HEK293 (cell line): ENCODE results near the gene UROC1.

ENCODE experiments used
- CTCF ChIA-PET: fragments of 350-600 bp; formaldehyde crosslinking; extraction: SDS; loops from one replicate; lab custom pipeline; 2021; ENCODE audit warnings: antibody characterized with exemption; lab: Yijun Ruan, JAX
- POLR2A ChIA-PET: fragments of 300-600 bp; formaldehyde crosslinking; extraction: SDS; loops from one replicate; lab custom pipeline; 2020; ENCODE audit warnings: antibody characterized with exemption, inconsistent platforms; lab: Yijun Ruan, JAX
- H3K27ac ChIP-seq: fragments of 200-500 bp; sonication (Bioruptor generic); 2 replicates; pipeline ENCODE4 v1.5.1; 2014; ENCODE audit warnings: low read depth, low read length, control low read depth, inconsistent platforms; ENCODE audit errors: extremely low read depth
- H3K36me3 ChIP-seq, 2 experiments: fragments of 200-500 bp in 1 of 2; sonication (Bioruptor generic) in 1 of 2; 1 replicate in 1 of 2; 2 replicates in 1 of 2; pipeline ENCODE4 v1.5.1; 2014 to 2017; ENCODE audit warnings: inconsistent platforms in 2 of 2, low read length in 2 of 2; ENCODE audit not compliant: control insufficient read depth in 2 of 2, insufficient read depth in 1 of 2
- H3K4me1 ChIP-seq: fragments of 200-500 bp; sonication (Bioruptor generic); 2 replicates; pipeline ENCODE4 v1.5.1; 2014; ENCODE audit warnings: mild to moderate bottlenecking, low read length, inconsistent platforms; ENCODE audit not compliant: control insufficient read depth, insufficient read depth
- H3K4me3 ChIP-seq: 2 replicates; pipeline ENCODE4 v1.5.1; 2011; ENCODE audit warnings: low read depth, mild to moderate bottlenecking, control low read depth, low read length, moderate library complexity
- H3K9me3 ChIP-seq: fragments of 200-500 bp; sonication (Bioruptor generic); 2 replicates; pipeline ENCODE4 v1.5.1; 2014; ENCODE audit warnings: low read depth, low read length, inconsistent platforms; ENCODE audit not compliant: control insufficient read depth, insufficient read depth
- CTCF ChIP-seq: fragments of 450-650 bp; formaldehyde crosslinking; IDR thresholded peaks from 2 replicates; pipeline ENCODE4 v1.5.1; 2016; ENCODE audit warnings: missing biosample characterization, missing genetic modification characterization
- EGR2 ChIP-seq: fragments of 450-650 bp; formaldehyde crosslinking; IDR thresholded peaks from 2 replicates; pipeline ENCODE4 v1.5.1; 2016; ENCODE audit warnings: low read depth, missing biosample characterization, missing genetic modification characterization
- IKZF3 ChIP-seq: fragments of 450-650 bp; IDR thresholded peaks from 2 replicates; pipeline ENCODE4 v1.5.0; 2018; ENCODE audit warnings: missing biosample characterization, mild to moderate bottlenecking, missing genetic modification characterization, moderate library complexity
- PRDM10 ChIP-seq: fragments of 450-650 bp; formaldehyde crosslinking; IDR thresholded peaks from 2 replicates; pipeline ENCODE4 v1.5.1; 2016; ENCODE audit warnings: missing biosample characterization, missing genetic modification characterization
- ZBTB20 ChIP-seq: fragments of 450-650 bp; formaldehyde crosslinking; IDR thresholded peaks from 2 replicates; pipeline ENCODE4 v1.5.1; 2016; ENCODE audit warnings: missing biosample characterization, missing genetic modification characterization
- ZNF155 ChIP-seq: fragments of 450-650 bp; formaldehyde crosslinking; IDR thresholded peaks from 2 replicates; pipeline ENCODE4 v1.5.1; 2016; ENCODE audit warnings: missing biosample characterization, missing genetic modification characterization
- ZNF157 ChIP-seq: fragments of 450-650 bp; formaldehyde crosslinking; IDR thresholded peaks from 2 replicates; pipeline ENCODE4 v1.5.1; 2016; ENCODE audit warnings: missing biosample characterization, missing genetic modification characterization
- ZNF175 ChIP-seq: fragments of 450-650 bp; formaldehyde crosslinking; IDR thresholded peaks from 2 replicates; pipeline ENCODE4 v1.5.1; 2016; ENCODE audit warnings: missing biosample characterization, missing genetic modification characterization
- ZNF248 ChIP-seq: fragments of 450-650 bp; formaldehyde crosslinking; IDR thresholded peaks from 2 replicates; pipeline ENCODE4 v1.5.1; 2017; ENCODE audit warnings: missing biosample characterization, missing genetic modification characterization
- ZNF335 ChIP-seq: fragments of 450-650 bp; formaldehyde crosslinking; conservative IDR thresholded peaks from 2 replicates; pipeline ENCODE4 v1.5.1; 2016; ENCODE audit warnings: missing biosample characterization, missing genetic modification characterization
- ZNF366 ChIP-seq: fragments of 450-650 bp; formaldehyde crosslinking; conservative IDR thresholded peaks from 2 replicates; pipeline ENCODE4 v1.5.1; 2016; ENCODE audit warnings: missing biosample characterization, missing genetic modification characterization
- ZNF555 ChIP-seq: fragments of 450-650 bp; formaldehyde crosslinking; conservative IDR thresholded peaks from 2 replicates; pipeline ENCODE4 v1.5.1; 2017; ENCODE audit warnings: missing biosample characterization, mild to moderate bottlenecking, missing genetic modification characterization, inconsistent platforms
- ZNF610 ChIP-seq: fragments of 450-650 bp; formaldehyde crosslinking; IDR thresholded peaks from 2 replicates; pipeline ENCODE4 v1.5.1; 2016; ENCODE audit warnings: missing biosample characterization, missing genetic modification characterization, borderline replicate concordance
- ZNF645 ChIP-seq: fragments of 450-650 bp; formaldehyde crosslinking; IDR thresholded peaks from 2 replicates; pipeline ENCODE4; 2016; ENCODE audit warnings: missing biosample characterization, missing genetic modification characterization
- ZNF654 ChIP-seq: fragments of 450-650 bp; formaldehyde crosslinking; IDR thresholded peaks from 2 replicates; pipeline ENCODE4 v1.5.1; 2016; ENCODE audit warnings: low read depth, missing biosample characterization, missing genetic modification characterization
- ZNF658 ChIP-seq: fragments of 450-650 bp; formaldehyde crosslinking; IDR thresholded peaks from 2 replicates; pipeline ENCODE4; 2016; ENCODE audit warnings: missing biosample characterization, missing genetic modification characterization

Gene UROC1

GRCh38 chr3:126523745-126524428 lies 6.3 kb upstream of the UROC1 start, which contains the start of gene CHST13 (continued):
- peak; percentile 62; the same call in 1 of the 2 replicates for TF ChIP-seq ZBTB20 (tag by site-specific recombination)
- peak; percentile 80 for TF ChIP-seq PRDM10 (tag by site-specific recombination)

- ChIA-PET POLR2A (no interaction called here), CTCF (interaction anchor here (0.6 to 1.6 kb wide), 9 partner anchors 10 to 1027 kb away, joined by 3 to 5 read pairs (median 3); no protein-coding TSS in a partner anchor)
Measured at GRCh38 chr3:126522363-126522788, 4.8 kb upstream of the UROC1 start.

GRCh38 chr3:126521122-126521891 lies 3.7 kb upstream of the UROC1 start:
- POLR2A ChIA-PET = no interaction called here
- Histone ChIP-seq H3K4me3 (no peak overlapping the region), H3K27ac (no peak overlapping the region), H3K9me3 (no peaks in the 10 kb centered on the region), H3K4me1 (no peaks in the 10 kb centered on the region), H3K36me3 (no peaks in the 10 kb centered on the region)
- CTCF ChIA-PET = interaction anchor here (0.6 to 1.3 kb wide), 4 partner anchors 30 to 424 kb away, joined by 3 to 5 read pairs (median 3); no protein-coding TSS in a partner anchor
- TF ChIP-seq ZNF645 (tag by site-specific recombination) = no peak
- no peak for TF ChIP-seq ZNF155 (tag by site-specific recombination)
- no peak for TF ChIP-seq ZNF610 (tag by site-specific recombination)
- no peak for TF ChIP-seq ZNF366 (tag by site-specific recombination)
- 0 out of 2 replicates have a peak, but pooled peaks have one; percentile 13 for TF ChIP-seq EGR2 (tag by site-specific recombination)
- no peak for TF ChIP-seq ZNF555 (tag by site-specific recombination)
- no peak for TF ChIP-seq ZNF658
- TF ChIP-seq ZNF248 (tag by site-specific recombination) = no peak

More at GRCh38 chr3:126522363-126522788, 4.8 kb upstream of the UROC1 start:
- H3K9me3 ChIP-seq = no peaks in the 10 kb centered on the region
- TF ChIP-seq ZNF654 (tag by site-specific recombination) = peak; percentile 44
- no peak for TF ChIP-seq ZNF175 (tag by site-specific recombination)
- TF ChIP-seq CTCF (tag by site-specific recombination) = peak; percentile 48; the same call in 1 of the 2 replicates
- TF ChIP-seq ZNF335 (tag by site-specific recombination) = peak; percentile 32; the same call in 1 of the 2 replicates
- no peak for TF ChIP-seq ZNF157
- peak; percentile 54; the same call in 1 of the 2 replicates for TF ChIP-seq IKZF3 (tag by site-specific recombination)
- no peak overlapping the region for H3K27ac ChIP-seq
- no peaks in the 10 kb centered on the region for H3K4me1 ChIP-seq
- no peaks in the 10 kb centered on the region for H3K36me3 ChIP-seq
- H3K4me3 ChIP-seq = no peak overlapping the region
